ENCODE data around the gene PCSK6.

DNA sequence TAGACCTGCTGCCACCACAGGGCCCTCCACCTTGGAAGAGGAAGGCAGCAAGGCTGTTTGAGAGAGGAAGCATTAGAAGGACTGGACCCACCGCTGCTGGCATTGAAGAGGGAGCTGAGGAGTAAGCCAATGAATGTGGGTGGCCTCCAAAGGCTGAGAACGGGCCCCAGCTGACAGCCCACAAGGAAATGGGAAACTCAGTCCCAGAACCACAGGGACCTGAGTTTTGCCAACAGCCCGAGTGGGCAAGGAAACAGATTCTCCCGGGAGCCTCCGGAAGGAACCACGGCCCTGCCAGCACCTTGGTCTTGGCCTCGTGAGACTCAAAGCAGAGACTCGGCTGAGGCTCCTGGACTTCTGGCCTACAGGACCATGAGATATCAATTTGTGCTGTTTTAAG is 99.0 kb downstream of the PCSK6 start:
- TF ChIP-seq GATA2 (IDR thresholded peaks at IDR 0.05; ENCODE audit: low read depth, low read length) = no peak
- TF ChIP-seq GATA3 (IDR thresholded peaks at IDR 0.05; ENCODE audit: low read depth, low read length) = no peak
